HG03060 (cell line): ENCODE results near the gene POLR2H.

Experiments
- ATAC-seq: cut with Tn5 transposase; IDR thresholded peaks from one replicate; pipeline ENCODE4 v1.9.1; 2021; ENCODE audit warnings: low read depth, moderate number of reproducible peaks; ENCODE audit not compliant: unreplicated experiment

POLR2H gene

DNA sequence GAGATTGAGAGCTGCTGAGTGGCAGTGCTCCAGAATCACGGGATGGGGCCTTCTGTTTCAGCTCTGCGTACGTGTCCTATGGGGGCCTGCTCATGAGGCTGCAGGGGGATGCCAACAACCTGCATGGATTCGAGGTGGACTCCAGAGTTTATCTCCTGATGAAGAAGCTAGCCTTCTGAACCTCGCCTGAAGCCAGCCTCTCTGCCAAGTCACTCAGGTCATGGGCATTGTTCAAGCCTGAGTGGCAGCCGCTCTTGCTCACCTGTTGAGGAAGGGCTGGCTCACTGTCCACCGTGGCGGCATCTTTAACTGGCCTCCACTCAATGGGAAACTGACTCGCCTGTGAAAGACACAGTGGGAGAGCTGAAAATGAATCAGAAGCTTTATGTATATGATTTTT, 6.6 kb downstream of the POLR2H start:
- ATAC-seq, result no peak

GRCh38 chr3:184368586-184369183, 7.2 kb downstream of the POLR2H start:
- ATAC-seq, result no peak

- no peak for ATAC-seq
Measured at GRCh38 chr3:184371570-184372018, 10.1 kb downstream of the POLR2H start.

DNA sequence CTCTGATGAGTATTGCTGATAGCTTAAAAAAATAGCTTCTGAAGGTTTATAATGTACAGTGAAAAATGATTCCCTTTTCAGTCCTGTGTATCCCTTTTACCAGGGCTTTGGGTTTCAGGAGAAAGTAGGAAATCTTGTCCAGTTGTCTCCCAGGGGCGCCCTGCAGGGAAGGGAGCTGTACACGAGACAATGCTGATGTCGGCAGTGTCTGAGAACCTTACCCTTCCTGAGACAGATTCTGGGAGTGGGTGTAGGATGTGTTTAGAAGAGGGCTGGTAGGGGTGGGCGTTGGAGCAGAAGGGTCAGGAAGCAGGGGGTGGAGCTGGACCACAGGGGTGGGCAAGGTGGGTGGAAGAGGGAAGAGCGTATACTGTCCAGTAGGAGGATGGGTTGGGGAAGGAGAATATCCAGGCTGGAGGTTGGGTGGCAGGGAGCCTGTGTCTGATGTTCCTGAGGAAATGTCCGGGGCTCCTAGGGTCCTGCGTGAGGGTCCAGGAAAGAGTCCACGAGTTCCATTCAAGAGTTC, 10.8 kb downstream of the POLR2H start:
- ATAC-seq, result no peak

GRCh38 chr3:184372911-184373310, 11.4 kb downstream of the POLR2H start:
- no peak for ATAC-seq

DNA sequence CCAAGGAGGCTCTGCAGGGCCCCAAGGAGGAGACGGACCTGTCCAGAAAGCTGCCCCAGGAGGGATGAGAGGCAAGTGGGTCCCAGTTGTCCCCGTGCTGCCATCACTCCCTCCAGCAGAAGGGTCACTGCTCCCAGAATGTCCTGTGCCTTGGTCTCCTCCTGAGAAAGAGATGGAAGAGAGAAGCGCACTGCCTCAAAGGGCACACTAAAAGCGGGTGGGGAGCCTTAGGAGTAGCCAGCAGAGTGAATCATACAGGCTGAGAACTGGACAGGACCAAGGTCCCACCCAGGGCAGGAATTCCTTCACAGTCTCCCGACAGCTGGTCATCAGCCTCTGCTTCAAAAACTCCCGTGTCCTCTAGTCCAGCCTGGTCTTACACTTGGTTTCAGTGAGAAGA, 11.9 kb downstream of the POLR2H start:
- no peak for ATAC-seq

GRCh38 chr3:184375747-184376461, 14.4 kb downstream of the POLR2H start:
- ATAC-seq, result no peak

DNA sequence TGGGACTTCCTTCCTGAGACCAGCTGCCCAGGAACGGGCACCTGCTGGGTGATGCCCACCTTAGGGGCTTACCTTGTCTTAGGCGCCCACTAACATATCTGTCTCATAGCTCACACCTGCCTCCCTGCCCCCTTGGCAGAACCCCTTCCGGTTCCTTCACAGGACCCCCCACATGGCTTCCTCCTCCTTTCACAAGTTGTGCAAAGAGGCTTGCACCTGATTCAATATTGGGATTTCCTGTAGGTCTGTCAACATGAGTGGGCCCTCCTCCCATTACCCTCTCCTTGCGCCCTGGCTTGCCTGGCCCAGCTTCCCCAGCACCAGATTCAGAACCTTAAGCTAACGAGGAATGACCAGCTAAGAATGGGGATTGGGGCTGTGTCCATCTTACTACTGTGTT, 15.9 kb downstream of the POLR2H start:
- no peak for ATAC-seq

DNA sequence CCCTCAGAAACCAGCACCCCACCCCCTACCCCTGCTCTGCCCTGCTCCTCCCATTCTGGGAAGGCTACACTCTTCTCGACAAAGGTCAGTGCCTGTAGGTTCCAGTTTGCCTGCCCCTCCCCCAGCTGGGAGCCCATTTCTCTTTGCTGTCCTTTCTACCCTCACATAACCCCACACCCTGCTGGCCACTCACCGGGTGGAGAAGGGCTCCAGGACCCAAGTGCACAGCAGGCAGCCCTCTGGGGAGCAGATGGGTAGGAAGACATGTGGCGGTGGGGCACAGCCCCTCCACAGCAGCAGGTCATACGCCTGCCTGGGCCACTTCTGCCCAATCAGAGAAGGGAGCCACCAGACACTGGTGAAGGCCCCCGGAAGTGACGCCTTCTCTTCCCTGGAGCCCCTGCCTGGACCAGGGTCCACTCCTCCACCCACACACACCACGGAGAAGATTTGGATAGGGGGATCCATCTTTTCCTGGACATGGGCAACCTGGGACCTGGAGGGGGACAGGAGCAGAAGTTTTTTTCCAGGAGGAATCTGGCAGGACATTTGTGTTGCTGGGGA, 16.5 kb downstream of the POLR2H start, which contains the start of gene THPO:
TSS of gene THPO (minus strand) at position 326 of the 564 bp plus-strand sequence. CDS start 1,948 bp downstream, outside the sequence.
- ATAC-seq, result no peak

GRCh38 chr3:184378651-184379357, 17.3 kb downstream of the POLR2H start:
- ATAC-seq, result no peak

- ATAC-seq, result no peak
Measured at GRCh38 chr3:184379358-184380184, 18.1 kb downstream of the POLR2H start, which contains the start of gene CHRD. TSS of gene CHRD (plus strand) at chr3:184380054. CDS start at chr3:184380319, 265 bp downstream.

DNA sequence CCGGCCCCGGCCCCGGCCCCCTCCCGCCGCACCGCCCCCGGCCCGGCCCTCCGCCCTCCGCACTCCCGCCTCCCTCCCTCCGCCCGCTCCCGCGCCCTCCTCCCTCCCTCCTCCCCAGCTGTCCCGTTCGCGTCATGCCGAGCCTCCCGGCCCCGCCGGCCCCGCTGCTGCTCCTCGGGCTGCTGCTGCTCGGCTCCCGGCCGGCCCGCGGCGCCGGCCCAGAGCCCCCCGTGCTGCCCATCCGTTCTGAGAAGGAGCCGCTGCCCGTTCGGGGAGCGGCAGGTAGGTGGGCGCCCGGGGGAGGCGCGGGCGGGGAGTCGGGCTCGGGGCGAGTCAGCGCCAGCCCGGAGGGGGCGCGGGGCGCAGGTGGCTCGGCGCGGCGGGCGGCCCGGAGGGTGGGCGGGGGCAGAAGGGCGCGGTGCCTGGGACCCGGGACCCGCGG, 18.7 kb downstream of the POLR2H start:
- ATAC-seq, result no peak

DNA sequence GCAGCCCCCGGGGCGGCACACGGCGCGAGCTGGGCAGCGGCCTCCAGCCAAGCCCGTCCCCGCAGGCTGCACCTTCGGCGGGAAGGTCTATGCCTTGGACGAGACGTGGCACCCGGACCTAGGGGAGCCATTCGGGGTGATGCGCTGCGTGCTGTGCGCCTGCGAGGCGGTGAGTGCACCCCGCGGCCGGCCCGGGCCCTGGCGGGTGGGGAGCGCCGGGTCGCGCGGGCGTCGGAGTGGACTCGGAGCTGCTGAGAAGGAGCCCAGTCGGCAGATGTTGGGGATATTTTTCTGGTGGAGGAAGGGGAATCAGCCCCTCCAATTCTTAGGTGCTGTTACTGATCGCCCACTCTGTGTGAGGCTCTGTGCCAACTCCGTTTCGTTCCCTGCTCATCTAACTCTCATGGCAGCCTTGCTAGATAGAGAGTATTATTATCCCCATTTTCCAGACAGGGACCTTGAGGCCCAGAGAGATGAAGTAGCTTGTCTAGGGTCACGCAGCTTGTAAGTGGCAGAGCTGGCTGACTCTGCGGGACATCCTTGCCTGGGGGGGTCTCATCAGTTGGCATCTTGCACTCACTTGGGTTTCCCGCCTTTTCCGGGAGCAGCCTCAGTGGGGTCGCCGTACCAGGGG, 19.2 kb downstream of the POLR2H start:
- ATAC-seq, result no peak

DNA sequence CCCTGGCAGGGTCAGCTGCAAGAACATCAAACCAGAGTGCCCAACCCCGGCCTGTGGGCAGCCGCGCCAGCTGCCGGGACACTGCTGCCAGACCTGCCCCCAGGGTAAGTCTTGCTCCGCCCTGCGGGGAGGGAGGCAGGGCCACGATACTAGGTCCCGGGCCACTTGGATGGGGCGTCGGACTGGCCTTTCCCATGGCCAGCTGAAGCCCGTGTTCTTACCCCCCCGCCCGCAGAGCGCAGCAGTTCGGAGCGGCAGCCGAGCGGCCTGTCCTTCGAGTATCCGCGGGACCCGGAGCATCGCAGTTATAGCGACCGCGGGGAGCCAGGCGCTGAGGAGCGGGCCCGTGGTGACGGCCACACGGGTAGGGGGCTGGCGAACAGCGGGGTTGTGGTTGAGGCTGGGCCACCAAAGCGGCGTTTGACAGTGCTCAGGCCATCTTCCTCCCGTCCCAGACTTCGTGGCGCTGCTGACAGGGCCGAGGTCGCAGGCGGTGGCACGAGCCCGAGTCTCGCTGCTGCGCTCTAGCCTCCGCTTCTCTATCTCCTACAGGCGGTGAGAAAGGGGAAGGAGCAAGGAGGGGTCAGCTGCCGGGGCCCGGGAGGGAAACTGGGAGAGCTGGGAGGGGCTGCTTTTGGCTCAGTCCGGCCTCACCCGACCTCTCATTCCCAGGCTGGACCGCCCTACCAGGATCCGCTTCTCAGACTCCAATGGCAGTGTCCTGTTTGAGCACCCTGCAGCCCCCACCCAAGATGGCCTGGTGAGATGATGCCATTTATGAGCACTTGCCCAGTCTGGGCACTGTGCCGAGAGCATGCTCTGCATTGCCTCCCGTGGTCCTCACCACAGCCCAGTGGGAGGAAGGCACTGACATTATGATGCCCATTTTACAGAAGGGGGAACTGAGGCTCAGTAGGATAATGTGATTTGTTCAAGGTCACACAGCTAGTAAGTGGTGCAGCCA, 20.0 kb downstream of the POLR2H start:
- ATAC-seq, result no peak

- no peak for ATAC-seq
Measured at GRCh38 chr3:184382326-184383032, 21.0 kb downstream of the POLR2H start.

GRCh38 chr3:184383033-184383740, 21.7 kb downstream of the POLR2H start:
- no peak for ATAC-seq

DNA sequence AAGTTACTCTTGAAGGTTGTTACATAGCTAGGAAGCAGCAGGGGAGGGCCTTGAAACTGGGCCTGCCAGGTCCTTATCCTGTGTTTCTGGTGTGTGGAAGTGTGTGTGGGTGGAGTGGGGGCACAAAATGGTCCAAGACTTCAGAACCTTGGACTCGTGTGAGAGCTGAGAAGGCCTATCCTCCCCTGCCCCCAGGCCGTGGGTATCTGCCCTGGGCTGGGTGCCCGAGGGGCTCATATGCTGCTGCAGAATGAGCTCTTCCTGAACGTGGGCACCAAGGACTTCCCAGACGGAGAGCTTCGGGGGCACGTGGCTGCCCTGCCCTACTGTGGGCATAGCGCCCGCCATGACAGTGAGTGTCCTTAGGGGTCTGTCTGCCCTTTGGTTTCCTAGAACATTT, 22.8 kb downstream of the POLR2H start:
- no peak for ATAC-seq
